Raji (cell line): ENCODE measurements around the gene P2RY11.

Experiments used
- POLR2A ChIP-seq: IDR thresholded peaks from 2 replicates; pipeline ENCODE4 v1.6.1; 2011; ENCODE audit warnings: low read depth, low read length, control low read depth; ENCODE audit not compliant: insufficient read depth

Gene P2RY11

DNA sequence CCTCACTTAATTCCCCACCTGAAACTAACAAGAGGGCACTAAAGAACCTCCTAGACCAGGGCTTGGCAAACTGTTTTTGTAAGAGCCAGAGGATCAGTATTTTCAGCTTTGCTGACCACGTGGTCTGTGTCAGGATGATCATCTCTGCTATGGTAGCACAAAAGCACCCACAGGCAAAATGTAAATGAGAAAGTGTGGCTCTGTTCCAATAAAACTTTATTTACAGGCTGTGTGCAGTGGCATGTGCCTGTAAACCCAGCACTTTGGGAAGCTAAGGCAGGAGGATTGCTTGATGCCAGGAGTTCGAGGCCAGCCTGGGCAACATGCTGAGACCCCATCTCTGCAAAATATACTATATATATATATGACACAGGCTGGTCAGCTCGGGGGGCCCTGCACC is 52.0 kb downstream of the P2RY11 start:
- TF ChIP-seq POLR2A = no peak
